ENCODE data around the gene INTS14.

Gene INTS14

GRCh38 chr15:65631503-65631902, 20.6 kb upstream of the INTS14 start:
- DNase-seq (ENCODE audit: insufficient read length, low spot score) (no peak), FAIRE-seq (no peak)
- TF ChIP-seq, protein P1, sequence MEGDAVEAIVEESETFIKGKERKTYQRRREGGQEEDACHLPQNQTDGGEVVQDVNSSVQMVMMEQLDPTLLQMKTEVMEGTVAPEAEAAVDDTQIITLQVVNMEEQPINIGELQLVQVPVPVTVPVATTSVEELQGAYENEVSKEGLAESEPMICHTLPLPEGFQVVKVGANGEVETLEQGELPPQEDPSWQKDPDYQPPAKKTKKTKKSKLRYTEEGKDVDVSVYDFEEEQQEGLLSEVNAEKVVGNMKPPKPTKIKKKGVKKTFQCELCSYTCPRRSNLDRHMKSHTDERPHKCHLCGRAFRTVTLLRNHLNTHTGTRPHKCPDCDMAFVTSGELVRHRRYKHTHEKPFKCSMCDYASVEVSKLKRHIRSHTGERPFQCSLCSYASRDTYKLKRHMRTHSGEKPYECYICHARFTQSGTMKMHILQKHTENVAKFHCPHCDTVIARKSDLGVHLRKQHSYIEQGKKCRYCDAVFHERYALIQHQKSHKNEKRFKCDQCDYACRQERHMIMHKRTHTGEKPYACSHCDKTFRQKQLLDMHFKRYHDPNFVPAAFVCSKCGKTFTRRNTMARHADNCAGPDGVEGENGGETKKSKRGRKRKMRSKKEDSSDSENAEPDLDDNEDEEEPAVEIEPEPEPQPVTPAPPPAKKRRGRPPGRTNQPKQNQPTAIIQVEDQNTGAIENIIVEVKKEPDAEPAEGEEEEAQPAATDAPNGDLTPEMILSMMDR (IDR thresholded peaks at IDR 0.05; ENCODE audit: insufficient read depth, missing control alignments), result no peak

GRCh38 chr15:65630760-65631159, 19.8 kb upstream of the INTS14 start:
- DNase-seq (ENCODE audit: insufficient read length, low spot score) (no peak), FAIRE-seq (no peak)
- TF ChIP-seq, protein P1 (IDR thresholded peaks at IDR 0.05; ENCODE audit: insufficient read depth, missing control alignments), result no peak

- no peak for DNase-seq (ENCODE audit: insufficient read length, low spot score)
- no peak for FAIRE-seq
- TF ChIP-seq, protein P1 (IDR thresholded peaks at IDR 0.05; ENCODE audit: insufficient read depth, missing control alignments), result no peak
Measured at GRCh38 chr15:65629548-65629947, 18.6 kb upstream of the INTS14 start.

- no peak for FAIRE-seq
- DNase-seq (ENCODE audit: insufficient read length, low spot score), result no peak
Measured at GRCh38 chr15:65626856-65627255, 15.9 kb upstream of the INTS14 start.

GRCh38 chr15:65623103-65623502, 12.2 kb upstream of the INTS14 start:
- TF ChIP-seq, protein P1 (IDR thresholded peaks at IDR 0.05; ENCODE audit: insufficient read depth, missing control alignments), result no peak
- DNase-seq (ENCODE audit: insufficient read length, low spot score), result no peak
- no peak for FAIRE-seq

More at GRCh38 chr15:65626856-65627255, 15.9 kb upstream of the INTS14 start:
- TF ChIP-seq, protein P1 (IDR thresholded peaks at IDR 0.05; ENCODE audit: insufficient read depth, missing control alignments), result no peak

DNA sequence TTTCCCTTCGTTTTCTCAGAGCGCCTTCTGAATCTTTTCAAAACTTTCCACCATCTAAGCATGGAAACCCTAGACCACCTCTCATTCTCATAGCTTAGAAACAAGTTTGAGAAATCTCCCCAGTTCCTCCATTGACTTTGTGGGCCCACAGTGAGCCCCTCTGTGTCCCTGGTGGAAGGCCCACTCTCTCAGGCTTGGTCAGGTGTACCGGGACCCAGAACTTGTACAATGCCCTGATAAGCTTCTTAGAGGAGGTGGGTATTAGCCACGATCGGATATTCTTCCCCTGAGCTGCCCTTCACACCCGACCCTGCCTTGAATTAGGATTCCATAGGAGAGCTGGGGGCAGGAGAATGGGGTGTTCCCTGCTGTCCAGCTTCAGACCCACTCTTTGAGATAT, 10.7 kb upstream of the INTS14 start, which contains the start of gene SLC24A1:
SLC24A1 (plus strand) TSS at position 301 of the 400 bp plus-strand sequence. CDS start 2,143 bp downstream, outside the sequence.
- FAIRE-seq, result no peak
- TF ChIP-seq, protein P1 (IDR thresholded peaks at IDR 0.05; ENCODE audit: insufficient read depth, missing control alignments), result no peak

GRCh38 chr15:65620833-65621232, 9.9 kb upstream of the INTS14 start:
- DNase-seq (ENCODE audit: insufficient read length, low spot score) (no peak), FAIRE-seq (no peak)
- TF ChIP-seq, protein P1 (IDR thresholded peaks at IDR 0.05; ENCODE audit: insufficient read depth, missing control alignments), result peak; percentile 7

More for the DNA sequence above, 10.7 kb upstream of the INTS14 start, which contains the start of gene SLC24A1:
- no peak for DNase-seq (ENCODE audit: insufficient read length, low spot score)
